Type B pancreatic cell (in vitro differentiated cells): ENCODE measurements around the gene SPPL2C. TPM values are rescaled to one million over a fixed set of nuclear protein-coding genes. Genes with fewer than 3 reads are reported as not detected.

Experiments
- DNase-seq: peaks from one replicate; pipeline ENCODE4 v3.0.0; 2021; ENCODE audit warnings: mixed read lengths; ENCODE audit not compliant: unreplicated experiment; ENCODE audit errors: extremely low spot score
- H3K27ac Mint-ChIP-seq: 2 replicates; pipeline ENCODE4 v1.8.0; 2021; ENCODE audit warnings: mild to moderate bottlenecking, mixed read lengths
- H3K27me3 Mint-ChIP-seq: 2 replicates; pipeline ENCODE4 v1.8.0; 2021; ENCODE audit warnings: mixed read lengths
- H3K36me3 Mint-ChIP-seq: 2 replicates; pipeline ENCODE4 v1.8.0; 2021; ENCODE audit warnings: mixed read lengths
- H3K4me1 Mint-ChIP-seq: one replicate; pipeline ENCODE4 v1.8.0; 2021; ENCODE audit warnings: mixed read lengths; ENCODE audit not compliant: unreplicated experiment
- H3K4me3 Mint-ChIP-seq: 2 replicates; pipeline ENCODE4 v1.8.0; 2021; ENCODE audit warnings: mild to moderate bottlenecking, mixed read lengths
- H3K9me3 Mint-ChIP-seq: 2 replicates; pipeline ENCODE4 v1.8.0; 2021; ENCODE audit warnings: mixed read lengths
- total RNA-seq: library from RNA; stranded (reverse); gene quantifications from 2 replicates; pipeline ENCODE4 v1.2.1, GENCODE V29; 2021; ENCODE audit warnings: low replicate concordance
- TF ChIP-seq, protein P1 (sequence below): fragments of 200-600 bp; sonication (generic); conservative IDR thresholded peaks from 2 replicates; pipeline ENCODE4 v1.5.0; 2021; ENCODE audit warnings: antibody characterized with exemption, mild to moderate bottlenecking

SPPL2C gene
- total RNA-seq, 1 donor from 2014 or later = not detected

DNA sequence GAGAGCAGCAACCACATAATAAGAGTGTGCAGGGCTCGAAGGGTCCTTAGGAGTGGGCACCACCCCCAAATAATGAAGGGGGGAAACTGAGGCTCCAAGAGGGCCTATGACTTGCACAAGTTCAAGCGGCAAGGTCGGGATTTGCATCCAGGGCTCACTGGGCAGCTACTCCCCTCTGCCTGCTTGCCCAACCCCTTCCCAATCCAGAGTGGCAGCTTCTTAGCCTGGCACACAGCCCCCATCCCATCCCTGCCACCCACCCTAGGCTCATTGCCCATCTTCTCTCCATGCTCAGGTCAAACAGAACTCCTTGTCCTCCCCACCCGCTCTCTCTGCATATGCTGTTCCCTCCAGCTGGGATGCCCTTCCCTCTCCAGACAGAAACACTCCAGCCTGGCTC is 2.4 kb downstream of the SPPL2C start:
- TF ChIP-seq, protein P1, sequence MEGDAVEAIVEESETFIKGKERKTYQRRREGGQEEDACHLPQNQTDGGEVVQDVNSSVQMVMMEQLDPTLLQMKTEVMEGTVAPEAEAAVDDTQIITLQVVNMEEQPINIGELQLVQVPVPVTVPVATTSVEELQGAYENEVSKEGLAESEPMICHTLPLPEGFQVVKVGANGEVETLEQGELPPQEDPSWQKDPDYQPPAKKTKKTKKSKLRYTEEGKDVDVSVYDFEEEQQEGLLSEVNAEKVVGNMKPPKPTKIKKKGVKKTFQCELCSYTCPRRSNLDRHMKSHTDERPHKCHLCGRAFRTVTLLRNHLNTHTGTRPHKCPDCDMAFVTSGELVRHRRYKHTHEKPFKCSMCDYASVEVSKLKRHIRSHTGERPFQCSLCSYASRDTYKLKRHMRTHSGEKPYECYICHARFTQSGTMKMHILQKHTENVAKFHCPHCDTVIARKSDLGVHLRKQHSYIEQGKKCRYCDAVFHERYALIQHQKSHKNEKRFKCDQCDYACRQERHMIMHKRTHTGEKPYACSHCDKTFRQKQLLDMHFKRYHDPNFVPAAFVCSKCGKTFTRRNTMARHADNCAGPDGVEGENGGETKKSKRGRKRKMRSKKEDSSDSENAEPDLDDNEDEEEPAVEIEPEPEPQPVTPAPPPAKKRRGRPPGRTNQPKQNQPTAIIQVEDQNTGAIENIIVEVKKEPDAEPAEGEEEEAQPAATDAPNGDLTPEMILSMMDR = no peak
- Mint-ChIP-seq H3K9me3 (no peaks in the 10 kb centered on the region), H3K36me3 (no peaks in the 10 kb centered on the region), H3K27me3 (peaks cover 25% of the 10 kb centered on the region), H3K4me1 (no peaks in the 10 kb centered on the region), H3K4me3 (no peak overlapping the region), H3K27ac (no peak overlapping the region)
- DNase-seq = no peak

DNA sequence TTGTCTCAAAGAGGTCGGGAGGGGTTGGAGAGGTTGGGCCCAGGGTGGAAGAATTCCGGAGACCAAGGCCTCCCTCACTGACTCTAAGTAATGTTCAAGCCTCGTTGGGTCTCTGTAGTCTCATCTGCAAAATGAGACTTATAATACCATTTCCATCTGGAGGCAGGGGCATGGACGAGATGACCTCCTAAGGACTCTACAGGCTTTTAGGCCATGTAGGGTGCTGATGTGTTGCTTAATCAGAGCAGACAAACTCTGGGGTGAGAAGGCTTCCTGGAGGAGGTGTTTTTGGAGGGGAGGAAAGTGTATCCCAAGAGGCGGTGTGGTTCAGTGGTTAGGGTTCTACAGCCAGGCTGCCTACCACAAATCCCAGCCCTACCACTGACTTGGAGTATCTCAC is 3.1 kb downstream of the SPPL2C start:
- DNase-seq = no peak
- no peaks in the 10 kb centered on the region for H3K9me3 Mint-ChIP-seq
- no peaks in the 10 kb centered on the region for H3K36me3 Mint-ChIP-seq
- TF ChIP-seq, protein P1 = no peak
- no peaks in the 10 kb centered on the region for H3K4me1 Mint-ChIP-seq
- no peak overlapping the region for H3K4me3 Mint-ChIP-seq
- no peak overlapping the region for H3K27ac Mint-ChIP-seq
- H3K27me3 Mint-ChIP-seq = peaks cover 32% of the 10 kb centered on the region

DNA sequence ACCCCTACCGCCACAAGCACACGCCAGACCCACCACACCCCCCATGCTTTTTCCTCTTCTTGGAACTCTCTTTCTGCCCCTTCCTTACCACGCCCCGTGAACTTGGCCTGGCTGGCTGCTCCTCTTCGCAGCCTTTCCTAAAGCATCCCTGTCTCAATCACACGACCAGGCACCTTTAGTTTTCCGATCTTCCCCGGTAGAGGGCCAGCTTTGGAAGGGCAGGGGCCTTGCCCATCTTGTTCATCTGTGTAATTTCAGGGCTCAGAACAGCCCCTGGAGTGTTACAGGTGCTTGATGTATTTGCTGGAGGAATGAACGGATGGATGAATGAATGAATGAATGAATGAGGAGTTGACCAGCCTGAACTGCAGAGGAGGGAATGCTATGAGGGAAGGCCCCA is 3.7 kb downstream of the SPPL2C start:
- Mint-ChIP-seq H3K27me3 (peaks cover 33% of the 10 kb centered on the region), H3K4me3 (no peak overlapping the region), H3K27ac (no peak overlapping the region), H3K4me1 (no peaks in the 10 kb centered on the region), H3K36me3 (no peaks in the 10 kb centered on the region), H3K9me3 (no peaks in the 10 kb centered on the region)
- DNase-seq = no peak
- TF ChIP-seq, protein P1 = no peak

DNA sequence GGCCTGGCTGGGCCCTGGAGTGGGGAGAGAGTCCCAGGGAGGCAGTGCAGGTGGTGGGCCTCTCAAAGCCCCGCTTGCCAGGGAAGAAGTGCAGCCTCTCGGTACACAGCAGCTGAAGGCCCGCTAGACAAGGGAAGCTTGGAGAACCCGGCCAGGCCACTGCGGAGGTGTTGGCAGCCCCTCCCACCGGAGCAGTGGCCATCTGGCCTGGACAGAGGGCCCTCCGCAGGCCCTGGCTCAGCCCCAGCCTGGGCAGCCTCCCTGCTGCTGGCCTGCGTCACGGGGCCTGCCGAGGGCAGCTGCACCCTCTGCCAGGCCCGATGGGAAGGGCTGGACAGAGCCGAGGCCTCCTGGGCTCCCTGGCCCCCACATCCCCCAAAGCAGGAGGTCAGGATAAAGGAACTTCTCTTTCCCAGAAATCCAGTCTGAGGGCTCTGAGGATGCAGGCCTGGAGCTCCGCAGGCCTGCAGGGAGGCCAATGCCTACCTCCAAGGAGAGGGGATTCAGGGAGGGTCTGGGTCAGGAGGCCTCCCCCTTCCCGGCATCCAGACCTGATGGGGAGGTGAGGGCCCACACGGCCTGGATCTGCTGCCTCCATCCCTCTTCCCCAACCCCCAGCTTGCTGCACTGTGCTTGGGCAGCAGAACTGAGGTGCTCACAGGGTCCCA is 4.3 kb downstream of the SPPL2C start:
- no peak overlapping the region for H3K27ac Mint-ChIP-seq
- DNase-seq = no peak
- H3K4me1 Mint-ChIP-seq = no peaks in the 10 kb centered on the region
- TF ChIP-seq, protein P1 = no peak
- no peak overlapping the region for H3K4me3 Mint-ChIP-seq
- H3K36me3 Mint-ChIP-seq = no peaks in the 10 kb centered on the region
- H3K27me3 Mint-ChIP-seq = peaks cover 33% of the 10 kb centered on the region
- no peaks in the 10 kb centered on the region for H3K9me3 Mint-ChIP-seq

DNA sequence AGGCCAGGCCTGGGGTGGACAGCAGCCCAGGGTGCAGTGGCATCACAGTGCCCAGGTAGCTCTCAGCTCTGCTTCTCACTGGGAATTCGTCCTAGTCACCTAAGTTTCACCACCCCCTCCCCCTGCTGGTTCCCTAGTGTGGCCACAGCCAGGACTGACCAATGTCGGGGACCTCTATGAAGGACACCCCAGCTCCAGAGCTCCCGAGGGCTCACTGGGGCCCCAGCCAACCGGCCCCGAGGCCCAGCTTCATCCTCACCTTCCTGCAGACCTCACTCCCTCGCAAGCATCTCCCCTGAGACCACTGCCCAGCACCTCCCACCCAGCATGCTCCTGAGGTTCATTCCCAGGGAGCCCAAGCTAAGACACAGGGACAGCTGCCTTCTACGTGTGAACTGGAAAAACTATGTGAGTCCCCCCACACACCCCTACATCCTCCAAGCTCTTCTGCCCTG is 4.9 kb downstream of the SPPL2C start:
- Mint-ChIP-seq H3K27me3 (peaks cover 38% of the 10 kb centered on the region), H3K27ac (no peak overlapping the region), H3K9me3 (no peaks in the 10 kb centered on the region), H3K4me1 (no peaks in the 10 kb centered on the region), H3K36me3 (no peaks in the 10 kb centered on the region), H3K4me3 (no peak overlapping the region)
- TF ChIP-seq, protein P1 = no peak
- no peak for DNase-seq
